Duodenal mucosa (tissue), 2 donors: ENCODE results near the gene IFNA5.

Experiments used
- H3K27ac ChIP-seq: one replicate; pipeline ENCODE4 v1.7.0; 2013; ENCODE audit warnings: low read depth, low read length
- H3K27me3 ChIP-seq, 2 donors: one replicate each; pipeline ENCODE4 v1.7.0; 2013; ENCODE audit warnings: low read length in 2 of 2, control low read depth in 1 of 2; ENCODE audit not compliant: insufficient read depth in 2 of 2, control insufficient read depth in 1 of 2
- H3K36me3 ChIP-seq, 2 donors: one replicate each; pipeline ENCODE4 v1.7.0; 2013; ENCODE audit warnings: low read length in 2 of 2, control low read depth in 1 of 2; ENCODE audit not compliant: insufficient read depth in 2 of 2, control insufficient read depth in 1 of 2
- H3K4me1 ChIP-seq, 2 donors: one replicate each; pipeline ENCODE4 v1.7.0; 2013; ENCODE audit warnings: low read length in 2 of 2, control low read depth in 1 of 2; ENCODE audit not compliant: insufficient read depth in 2 of 2, control insufficient read depth in 1 of 2
- H3K4me3 ChIP-seq, 2 donors: one replicate each; pipeline ENCODE4 v1.7.0; 2013; ENCODE audit warnings: low read length in 2 of 2, low read depth in 1 of 2
- H3K9ac ChIP-seq, 2 donors: one replicate each; pipeline ENCODE4 v1.7.0; 2013; ENCODE audit warnings: low read length in 2 of 2, low read depth in 1 of 2
- H3K9me3 ChIP-seq, 2 donors: one replicate each; pipeline ENCODE4 v1.7.0; 2013; ENCODE audit warnings: low read length in 2 of 2, control low read depth in 1 of 2; ENCODE audit not compliant: control insufficient read depth in 1 of 2

Gene IFNA5

DNA sequence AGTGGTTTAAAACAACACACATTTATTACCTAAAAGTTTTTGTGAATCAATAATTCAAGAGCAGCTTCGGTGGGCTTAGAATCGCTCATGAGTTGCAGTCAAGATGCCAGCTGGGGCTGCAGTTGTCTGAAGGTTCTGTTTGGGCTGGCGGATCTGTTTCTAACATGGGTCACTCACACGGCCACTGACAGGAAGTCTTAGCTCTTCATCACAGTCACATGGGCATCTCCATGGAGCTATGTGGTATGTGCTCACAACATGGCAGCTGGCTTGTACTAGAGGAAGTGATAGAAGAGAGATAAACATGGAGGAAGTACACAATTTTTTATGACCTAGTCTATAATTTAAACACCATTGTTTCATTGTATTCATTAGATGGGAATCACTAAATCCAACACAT lies 18.9 kb upstream of the IFNA5 start:
- H3K4me1 ChIP-seq: peaks cover 0 to 4% of the 10 kb centered on the region in 2 donors
- H3K9ac ChIP-seq: no peak overlapping the region
- no peaks in the 10 kb centered on the region for H3K27me3 ChIP-seq
- peaks cover 4 to 16% of the 10 kb centered on the region in 2 donors for H3K36me3 ChIP-seq
- H3K4me3 ChIP-seq: no peak overlapping the region
- no peaks in the 10 kb centered on the region for H3K9me3 ChIP-seq
- no peak overlapping the region for H3K27ac ChIP-seq

DNA sequence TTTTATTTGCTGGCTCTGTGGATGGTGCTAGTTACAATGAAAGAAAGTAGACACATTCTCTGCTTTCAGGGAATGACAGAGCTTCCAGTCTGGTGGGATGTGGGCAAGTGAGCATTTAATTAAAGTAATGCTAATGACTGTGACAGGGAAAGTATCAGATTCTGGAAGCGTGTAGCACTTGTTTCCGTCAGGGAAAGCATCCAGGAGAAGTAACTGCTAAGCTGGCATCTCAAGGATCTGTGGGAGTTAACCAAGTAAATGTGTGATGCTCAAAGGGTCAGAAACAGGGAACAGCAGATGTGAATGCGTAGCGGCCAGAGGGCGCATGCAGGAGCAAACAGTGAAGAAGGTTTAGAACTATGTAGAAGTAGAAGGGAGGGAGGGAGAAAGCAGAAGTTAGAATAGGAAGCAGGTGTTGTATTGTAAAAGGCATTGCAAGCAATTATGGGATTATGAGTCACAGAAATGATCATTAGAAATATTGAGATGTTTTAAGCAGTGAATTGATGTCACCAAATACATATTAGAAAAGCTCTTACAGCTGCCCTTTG lies 17.9 kb upstream of the IFNA5 start:
- Histone ChIP-seq H3K4me1 (peaks cover 0 to 4% of the 10 kb centered on the region in 2 donors), H3K9me3 (no peaks in the 10 kb centered on the region), H3K27me3 (no peaks in the 10 kb centered on the region), H3K4me3 (no peak overlapping the region), H3K27ac (no peak overlapping the region), H3K36me3 (peaks cover 4 to 16% of the 10 kb centered on the region in 2 donors), H3K9ac (no peak overlapping the region)

DNA sequence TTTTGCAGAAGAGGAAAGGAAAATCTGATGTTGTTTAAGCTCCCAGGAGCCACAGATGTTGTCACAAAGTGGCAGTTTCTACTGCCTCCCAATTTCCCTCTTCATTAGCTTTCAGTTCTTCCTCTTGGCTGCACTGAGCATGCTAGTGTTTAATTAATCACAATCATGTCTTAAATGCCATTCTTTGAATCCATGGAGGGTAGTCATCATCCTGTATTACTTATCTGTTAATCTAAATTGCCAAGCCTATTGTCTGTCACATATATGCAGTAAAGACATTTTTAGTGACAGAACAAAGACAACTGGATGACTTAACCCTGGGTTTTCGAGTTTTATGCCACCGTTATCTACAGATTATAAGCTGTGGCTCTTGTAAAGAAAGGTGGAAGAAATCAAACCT lies 15.4 kb upstream of the IFNA5 start:
- no peaks in the 10 kb centered on the region for H3K27me3 ChIP-seq
- no peak overlapping the region for H3K4me3 ChIP-seq
- H3K4me1 ChIP-seq: no peaks in the 10 kb centered on the region
- peaks cover 4 to 16% of the 10 kb centered on the region in 2 donors for H3K36me3 ChIP-seq
- H3K27ac ChIP-seq: no peak overlapping the region
- H3K9ac ChIP-seq: no peak overlapping the region
- H3K9me3 ChIP-seq: no peaks in the 10 kb centered on the region

DNA sequence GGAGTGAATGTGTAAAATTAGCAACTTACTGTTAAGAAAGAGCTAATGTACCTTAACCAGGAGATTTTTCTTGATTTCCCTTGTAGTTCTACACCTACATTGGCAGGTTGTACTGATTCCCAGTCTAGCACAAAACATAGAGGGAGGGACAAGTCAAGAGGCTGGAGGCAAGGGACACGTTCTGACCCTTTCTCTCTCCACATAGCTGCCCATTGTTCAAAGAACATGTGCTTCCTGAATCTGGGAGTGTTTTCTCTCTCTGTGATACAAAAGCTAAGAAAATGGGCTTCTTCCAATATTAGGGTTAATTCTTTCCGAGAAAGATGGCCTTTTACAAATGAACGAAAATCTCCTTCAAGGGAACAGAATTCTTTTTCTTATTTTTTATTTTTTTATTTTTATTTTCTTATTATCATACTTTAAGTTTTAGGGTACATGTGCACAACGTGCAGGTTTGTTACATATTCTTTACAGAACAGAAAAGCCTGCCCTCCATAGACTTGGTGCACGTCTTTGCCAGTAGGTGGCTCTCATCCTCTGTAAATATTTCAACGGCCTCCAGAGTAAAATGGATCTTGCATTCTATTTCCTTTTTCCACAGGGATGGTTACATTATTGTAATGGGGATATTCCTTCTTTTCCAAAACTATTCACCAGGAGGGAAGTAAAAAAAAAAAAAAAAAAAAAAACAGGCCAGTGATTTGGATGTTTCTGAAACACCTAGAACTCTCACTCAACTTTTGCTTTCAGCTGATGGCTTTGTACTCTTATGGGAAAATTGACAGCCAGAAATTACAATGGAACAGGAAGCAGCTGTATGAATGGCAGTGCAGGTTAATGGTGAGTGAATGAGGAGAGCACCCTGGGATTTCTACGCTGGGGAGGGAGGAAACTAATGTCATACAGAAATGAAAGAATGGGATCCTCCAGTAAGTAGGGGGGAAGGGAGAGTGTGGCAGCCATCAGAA lies 13.1 kb upstream of the IFNA5 start:
- peaks cover 4 to 6% of the 10 kb centered on the region in 2 donors for H3K36me3 ChIP-seq
- no peak overlapping the region for H3K4me3 ChIP-seq
- H3K27ac ChIP-seq: no peak overlapping the region
- H3K4me1 ChIP-seq: no peaks in the 10 kb centered on the region
- no peak overlapping the region for H3K9ac ChIP-seq
- H3K9me3 ChIP-seq: no peaks in the 10 kb centered on the region
- H3K27me3 ChIP-seq: no peaks in the 10 kb centered on the region

DNA sequence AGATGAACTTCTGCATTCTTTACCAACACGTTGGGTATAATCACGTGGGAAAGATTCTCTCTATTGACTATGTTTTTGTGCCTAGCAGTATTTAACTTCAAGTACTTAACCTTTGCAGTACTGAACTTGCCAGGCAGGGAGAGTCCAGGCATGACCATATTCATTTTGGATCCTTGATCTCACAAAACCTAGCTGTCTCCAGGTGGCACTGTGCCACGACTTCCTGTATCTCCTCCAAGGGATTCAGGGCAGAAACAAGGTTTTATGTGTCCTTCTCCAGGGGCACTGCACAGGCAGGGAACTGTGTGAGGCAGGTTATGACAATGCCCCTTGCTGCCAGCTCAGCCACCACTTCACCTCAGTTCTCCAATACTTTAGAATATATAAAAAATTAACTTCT lies 11.7 kb upstream of the IFNA5 start:
- no peaks in the 10 kb centered on the region for H3K4me1 ChIP-seq
- no peaks in the 10 kb centered on the region for H3K36me3 ChIP-seq
- no peaks in the 10 kb centered on the region for H3K9me3 ChIP-seq
- H3K27me3 ChIP-seq: no peaks in the 10 kb centered on the region
- no peak overlapping the region for H3K9ac ChIP-seq
- no peak overlapping the region for H3K27ac ChIP-seq
- no peak overlapping the region for H3K4me3 ChIP-seq

DNA sequence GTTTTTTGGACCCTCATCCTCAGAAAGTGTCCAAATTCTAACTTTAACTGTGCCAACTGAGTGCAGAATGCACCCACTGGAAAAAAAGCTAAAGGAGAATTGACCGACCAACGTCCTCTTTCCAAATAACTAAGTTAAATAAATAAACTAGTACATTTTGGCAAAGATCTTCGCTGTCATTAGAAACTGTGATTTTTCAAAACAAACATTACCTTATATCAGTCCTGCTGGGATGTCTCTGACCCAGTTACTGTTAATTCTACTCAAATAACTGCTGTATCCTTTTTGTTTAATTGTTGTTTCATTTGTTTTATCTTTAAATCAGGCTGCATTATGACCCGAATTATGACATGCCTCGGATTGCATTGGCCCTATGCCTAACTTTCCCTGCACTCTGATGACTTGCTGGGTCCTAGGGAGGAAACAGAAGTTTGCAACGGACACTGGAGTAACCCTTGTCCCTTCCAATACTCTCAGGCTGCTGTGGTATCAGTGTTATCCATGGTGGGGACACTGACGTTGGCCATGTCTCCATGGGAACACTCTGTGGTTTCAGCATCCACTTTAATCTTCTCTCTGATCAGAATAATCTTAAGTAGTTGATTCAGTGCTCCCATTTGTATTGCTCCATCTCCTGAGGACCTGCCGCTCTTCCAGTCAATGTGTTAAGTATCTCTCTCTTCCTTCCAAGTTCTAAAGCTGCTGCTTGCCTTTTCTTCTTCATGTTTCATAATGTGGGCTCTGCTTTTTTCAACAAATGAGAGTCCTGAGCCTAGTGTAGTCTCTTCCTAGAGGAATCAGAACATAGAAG lies 11.1 kb upstream of the IFNA5 start:
- Histone ChIP-seq H3K9ac (no peak overlapping the region), H3K4me1 (no peaks in the 10 kb centered on the region), H3K9me3 (no peaks in the 10 kb centered on the region), H3K27ac (no peak overlapping the region), H3K4me3 (no peak overlapping the region), H3K27me3 (no peaks in the 10 kb centered on the region), H3K36me3 (no peaks in the 10 kb centered on the region)

DNA sequence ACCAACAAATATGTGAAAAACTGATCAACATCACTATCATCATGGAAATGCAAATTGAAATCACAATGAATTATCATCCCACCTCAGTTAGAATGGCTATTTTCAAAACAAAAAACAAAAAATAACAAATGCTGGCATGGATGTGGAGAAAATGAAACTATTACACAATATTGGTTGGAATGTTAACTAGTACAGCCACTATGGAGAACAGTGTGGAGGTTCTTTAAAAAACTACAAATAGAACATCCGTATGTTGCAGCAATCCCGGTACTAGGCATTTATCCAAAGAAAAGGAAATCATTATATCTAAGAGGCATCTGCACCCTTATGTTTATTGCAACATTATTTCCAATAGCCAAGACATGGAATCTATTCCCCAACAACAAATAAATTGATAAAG lies 9.0 kb upstream of the IFNA5 start:
- H3K27me3 ChIP-seq: no peaks in the 10 kb centered on the region
- H3K9me3 ChIP-seq: no peaks in the 10 kb centered on the region
- no peak overlapping the region for H3K27ac ChIP-seq
- H3K36me3 ChIP-seq: no peaks in the 10 kb centered on the region
- H3K4me1 ChIP-seq: no peaks in the 10 kb centered on the region
- H3K4me3 ChIP-seq: no peak overlapping the region
- H3K9ac ChIP-seq: no peak overlapping the region

DNA sequence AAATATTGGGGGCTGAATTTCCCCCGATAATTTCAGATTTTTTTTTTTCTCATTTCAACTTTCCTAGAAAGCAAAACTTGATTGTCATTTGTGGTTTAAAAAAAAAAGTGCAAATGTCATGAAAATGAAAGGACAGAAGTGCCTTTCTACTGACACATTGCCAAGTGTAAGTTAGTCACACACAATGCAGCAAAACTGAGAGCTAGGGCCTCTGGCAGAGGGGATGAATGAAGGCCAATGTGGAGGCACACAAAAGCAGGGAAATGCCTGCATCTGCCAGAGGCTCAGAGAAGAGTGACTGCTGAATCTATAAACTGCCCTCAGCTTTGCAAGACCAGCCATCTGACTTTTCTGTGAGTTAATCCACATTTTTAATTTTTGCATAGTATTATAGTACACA lies 6.8 kb upstream of the IFNA5 start:
- Histone ChIP-seq H3K4me3 (no peak overlapping the region), H3K27ac (no peak overlapping the region), H3K36me3 (no peaks in the 10 kb centered on the region), H3K9ac (no peak overlapping the region), H3K9me3 (no peaks in the 10 kb centered on the region), H3K4me1 (no peaks in the 10 kb centered on the region), H3K27me3 (no peaks in the 10 kb centered on the region)

DNA sequence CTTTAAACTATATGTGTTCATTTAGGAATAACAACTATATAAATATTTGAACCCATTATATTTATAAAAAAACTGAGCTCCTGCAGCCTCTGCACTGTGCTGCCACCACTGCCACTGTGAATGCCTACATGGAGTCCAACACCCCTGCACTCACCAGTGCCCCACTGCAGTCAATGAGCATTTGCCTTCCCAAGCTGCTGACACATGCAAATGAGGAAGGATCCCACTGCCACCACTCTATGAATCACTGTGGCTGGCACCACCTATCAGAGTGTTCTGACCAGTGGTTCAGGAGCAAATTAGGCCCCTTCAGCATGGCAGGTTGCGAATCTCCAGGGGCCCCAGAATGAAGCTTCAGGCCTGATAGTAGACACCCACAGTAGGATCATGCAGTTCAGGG lies 9.1 kb downstream of the IFNA5 start:
- Histone ChIP-seq H3K9ac (no peak overlapping the region), H3K27me3 (no peaks in the 10 kb centered on the region), H3K4me1 (peaks cover 0 to 7% of the 10 kb centered on the region in 2 donors), H3K27ac (no peak overlapping the region), H3K9me3 (no peaks in the 10 kb centered on the region), H3K36me3 (no peaks in the 10 kb centered on the region), H3K4me3 (no peak overlapping the region)
